Mucosa of gallbladder (tissue), 1 donor: ENCODE measurements around the gene SCGB3A2. TPM values are rescaled to one million over a fixed set of nuclear protein-coding genes. Genes with fewer than 3 reads are reported as not detected.
A peak's percentile ranks its signal among the peaks of the same experiment; 100 is the strongest.

Source experiments
- DNase-seq: peaks from one replicate; pipeline ENCODE4 v3.0.0-alpha.2; 2020; ENCODE audit warnings: low spot score
- total RNA-seq: library from RNA; stranded (reverse); gene quantifications from one replicate; pipeline ENCODE4 v1.2.1, GENCODE V29; 2021
- donor health status: DM: no; HTN: no; CAD: no.

SCGB3A2 gene
- total RNA-seq, 1 donor from 2014 or later: not detected

GRCh38 chr5:147904110-147904509, 25.6 kb downstream of the SCGB3A2 start:
- no peak for DNase-seq

- DNase-seq: no peak
Measured at GRCh38 chr5:147906326-147907095, 28.0 kb downstream of the SCGB3A2 start, which contains the start of gene C5orf46. TSS of gene C5orf46 (minus strand) at chr5:147906538. CDS start at chr5:147906501, 37 bp downstream.

GRCh38 chr5:147911427-147911826, 32.9 kb downstream of the SCGB3A2 start:
- peak; percentile 13 for DNase-seq

GRCh38 chr5:147912011-147912410, 33.5 kb downstream of the SCGB3A2 start:
- DNase-seq: no peak

GRCh38 chr5:147913786-147914185, 35.3 kb downstream of the SCGB3A2 start:
- DNase-seq: no peak

- no peak for DNase-seq
Measured at GRCh38 chr5:147918101-147918685, 39.7 kb downstream of the SCGB3A2 start.

- DNase-seq: no peak
Measured at GRCh38 chr5:147918899-147919298, 40.4 kb downstream of the SCGB3A2 start.

GRCh38 chr5:147920420-147921030, 42.0 kb downstream of the SCGB3A2 start:
- DNase-seq: no peak

GRCh38 chr5:147921136-147921535, 42.6 kb downstream of the SCGB3A2 start:
- no peak for DNase-seq

- no peak for DNase-seq
Measured at GRCh38 chr5:147925020-147925419, 46.5 kb downstream of the SCGB3A2 start.

- DNase-seq: no peak
Measured at GRCh38 chr5:147927901-147928300, 49.4 kb downstream of the SCGB3A2 start.

GRCh38 chr5:147930769-147931168, 52.3 kb downstream of the SCGB3A2 start:
- DNase-seq: no peak

Other genes starting within 250 kb of the SCGB3A2 start
- gene JAKMIP2, start 96.0 kb upstream of the SCGB3A2 start, total RNA-seq: 1.8 TPM
- 234 TPM for gene SPINK1, start 47.0 kb upstream of the SCGB3A2 start, total RNA-seq
- gene C5orf46, start 27.8 kb downstream of the SCGB3A2 start, total RNA-seq: not detected
- gene SPINK5, start 185.3 kb downstream of the SCGB3A2 start, total RNA-seq: 5.2 TPM